Measurements from ENCODE around the gene SLAMF7. TPM values are rescaled to one million over a fixed set of nuclear protein-coding genes. Genes with fewer than 3 reads are reported as not detected.

The SLAMF7 gene
- polyA plus RNA-seq, 4 donors = 1.8 to 12.2 (median 3.7) TPM

DNA sequence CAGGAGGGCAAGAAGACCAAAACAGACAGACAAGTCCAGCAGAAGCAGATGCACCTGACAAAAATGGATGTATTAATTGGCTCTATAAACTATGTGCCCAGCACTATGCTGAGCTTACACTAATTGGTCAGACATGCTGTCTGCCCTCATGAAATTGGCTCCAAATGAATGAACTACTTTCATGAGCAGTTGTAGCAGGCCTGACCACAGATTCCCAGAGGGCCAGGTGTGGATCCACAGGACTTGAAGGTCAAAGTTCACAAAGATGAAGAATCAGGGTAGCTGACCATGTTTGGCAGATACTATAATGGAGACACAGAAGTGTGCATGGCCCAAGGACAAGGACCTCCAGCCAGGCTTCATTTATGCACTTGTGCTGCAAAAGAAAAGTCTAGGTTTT is 14.5 kb downstream of the SLAMF7 start:
- Histone ChIP-seq H3K27ac (ENCODE audit: low read depth in 1 of 3, low read length in 2 of 3) (no peak overlapping the region), H3K4me1 (ENCODE audit: control insufficient read depth in 3 of 3, insufficient read depth in 2 of 3, low read depth in 1 of 3, low read length in 2 of 3) (no peaks in the 10 kb centered on the region), H3K36me3 (ENCODE audit: control insufficient read depth in 3 of 3, insufficient read depth in 2 of 3, low read depth in 1 of 3, low read length in 3 of 3) (no peaks in the 10 kb centered on the region), H3K9me3 (ENCODE audit: control insufficient read depth in 2 of 2, insufficient read depth in 1 of 2, low read depth in 1 of 2, low read length in 1 of 2) (no peaks in the 10 kb centered on the region), H3K27me3 (ENCODE audit: control insufficient read depth in 3 of 3, insufficient read depth in 3 of 3, low read length in 3 of 3) (peaks cover 0 to 17% (median 0%) of the 10 kb centered on the region in 3 donors), H3K4me3 (ENCODE audit: low read depth in 1 of 3, low read length in 3 of 3) (no peak overlapping the region)
- DNase-seq (no peak), FAIRE-seq (no peak)

DNA sequence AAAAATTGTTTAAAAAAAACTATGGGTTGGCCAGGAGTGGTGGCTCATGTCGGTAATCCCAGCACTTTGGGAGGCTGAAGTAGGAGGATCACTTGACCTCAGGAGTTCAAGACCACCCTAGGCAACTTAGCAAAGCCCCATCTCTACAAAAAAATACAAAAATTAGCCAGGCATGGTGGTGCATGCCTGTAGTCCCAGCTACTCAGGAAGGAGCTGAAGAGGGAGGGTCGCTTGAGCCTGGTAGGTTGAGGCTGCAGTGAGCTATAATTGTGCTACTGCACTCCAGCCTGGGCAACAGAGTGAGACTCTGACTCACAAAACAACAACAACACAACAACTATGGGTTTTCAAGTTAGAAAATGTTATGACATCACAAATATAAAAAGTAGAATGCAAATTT is 16.4 kb downstream of the SLAMF7 start:
- Histone ChIP-seq H3K27ac (ENCODE audit: low read depth in 1 of 3, low read length in 2 of 3) (no peak overlapping the region), H3K4me3 (ENCODE audit: low read depth in 1 of 3, low read length in 3 of 3) (no peak overlapping the region), H3K4me1 (ENCODE audit: control insufficient read depth in 3 of 3, insufficient read depth in 2 of 3, low read depth in 1 of 3, low read length in 2 of 3) (no peaks in the 10 kb centered on the region), H3K27me3 (ENCODE audit: control insufficient read depth in 3 of 3, insufficient read depth in 3 of 3, low read length in 3 of 3) (peaks cover 0 to 9% (median 0%) of the 10 kb centered on the region in 3 donors), H3K9me3 (ENCODE audit: control insufficient read depth in 2 of 2, insufficient read depth in 1 of 2, low read depth in 1 of 2, low read length in 1 of 2) (no peaks in the 10 kb centered on the region), H3K36me3 (ENCODE audit: control insufficient read depth in 3 of 3, insufficient read depth in 2 of 3, low read depth in 1 of 3, low read length in 3 of 3) (no peaks in the 10 kb centered on the region)
- FAIRE-seq (no peak), DNase-seq (no peak)
- 87 to 92% (median 91%) methylated on average over 2 of the region's 2 CpGs for WGBS, 3 donors

DNA sequence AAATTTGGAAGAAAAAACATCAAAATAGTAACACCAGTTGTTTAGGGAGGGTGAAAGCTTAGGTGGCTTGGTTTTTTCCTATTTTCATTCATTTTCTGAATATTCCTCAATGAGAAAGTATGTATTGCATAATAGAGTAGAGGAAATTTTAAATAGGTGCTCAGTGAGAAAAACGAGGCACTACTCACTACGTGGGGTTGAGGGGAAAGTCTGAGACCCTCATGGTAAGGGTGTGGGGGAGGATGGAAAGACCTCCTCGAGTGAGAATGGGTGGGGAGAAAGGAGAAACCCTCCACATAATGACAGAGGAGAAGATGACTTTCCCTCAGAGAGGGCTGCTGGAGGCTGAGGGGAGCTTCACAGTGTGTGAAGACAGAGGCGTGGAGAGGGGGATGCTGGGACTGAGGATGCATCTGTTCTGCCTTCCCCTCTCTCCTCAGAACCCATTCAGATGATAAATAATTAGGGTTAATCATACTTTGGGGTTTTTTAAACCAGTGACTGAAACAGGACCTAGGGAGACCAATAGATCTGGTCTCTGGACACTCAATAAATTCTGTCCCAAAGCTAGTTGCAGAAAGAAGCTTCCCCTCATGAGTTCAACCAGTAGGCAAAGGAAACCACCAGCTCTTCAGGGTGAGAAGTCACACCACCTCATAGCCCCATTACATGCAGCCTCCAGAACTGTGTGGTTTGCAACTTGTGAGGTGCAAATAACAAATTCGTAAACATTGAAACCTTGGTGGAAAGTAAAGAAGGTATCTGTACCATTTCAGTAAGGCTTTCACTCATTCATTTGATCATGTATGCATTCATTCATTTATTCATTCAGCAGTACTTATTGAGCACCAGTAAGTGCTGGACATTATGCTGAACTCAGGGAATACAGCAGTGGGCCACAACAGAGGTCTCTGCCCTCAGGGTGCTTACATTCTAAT is 17.1 kb downstream of the SLAMF7 start:
- Histone ChIP-seq H3K36me3 (ENCODE audit: control insufficient read depth in 3 of 3, insufficient read depth in 2 of 3, low read depth in 1 of 3, low read length in 3 of 3) (no peaks in the 10 kb centered on the region), H3K9me3 (ENCODE audit: control insufficient read depth in 2 of 2, insufficient read depth in 1 of 2, low read depth in 1 of 2, low read length in 1 of 2) (no peaks in the 10 kb centered on the region), H3K4me1 (ENCODE audit: control insufficient read depth in 3 of 3, insufficient read depth in 2 of 3, low read depth in 1 of 3, low read length in 2 of 3) (no peaks in the 10 kb centered on the region), H3K27ac (ENCODE audit: low read depth in 1 of 3, low read length in 2 of 3) (peak overlapping the region in 2 of 3 donors; percentile 68 to 74), H3K27me3 (ENCODE audit: control insufficient read depth in 3 of 3, insufficient read depth in 3 of 3, low read length in 3 of 3) (peaks cover 0 to 6% (median 0%) of the 10 kb centered on the region in 3 donors), H3K4me3 (ENCODE audit: low read depth in 1 of 3, low read length in 3 of 3) (no peak overlapping the region)
- no peak for FAIRE-seq
- 61 to 71% (median 61%) methylated on average over 5 of the region's 5 CpGs for WGBS, 3 donors
- peak in 1 of 2 donors; percentile 58 for DNase-seq

DNA sequence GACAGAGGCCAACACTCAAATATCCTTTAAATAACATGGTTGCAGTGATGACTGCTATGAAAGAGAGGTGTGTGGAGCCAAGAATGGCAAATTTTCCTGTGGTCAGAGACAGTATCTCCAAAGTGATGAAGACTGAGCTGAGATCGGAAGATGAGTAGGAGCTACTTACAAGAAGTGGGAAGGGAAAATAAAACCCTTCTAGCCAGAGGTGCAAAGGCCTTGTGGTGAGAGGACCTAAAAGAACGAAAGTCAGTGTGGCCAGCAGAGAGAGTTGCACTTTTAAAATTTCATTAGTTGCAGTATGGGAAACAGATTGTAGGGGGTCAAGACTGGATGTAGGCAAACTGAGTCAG is 17.8 kb downstream of the SLAMF7 start:
- WGBS, 3 donors = 66 to 86% (median 78%) methylated on average over 2 of the region's 2 CpGs
- FAIRE-seq (no peak), DNase-seq (no peak)
- H3K9me3 ChIP-seq (ENCODE audit: control insufficient read depth in 2 of 2, insufficient read depth in 1 of 2, low read depth in 1 of 2, low read length in 1 of 2) = no peaks in the 10 kb centered on the region
- H3K27me3 ChIP-seq (ENCODE audit: control insufficient read depth in 3 of 3, insufficient read depth in 3 of 3, low read length in 3 of 3) = peaks cover 0 to 4% (median 0%) of the 10 kb centered on the region in 3 donors
- H3K4me3 ChIP-seq (ENCODE audit: low read depth in 1 of 3, low read length in 3 of 3) = no peak overlapping the region
- H3K36me3 ChIP-seq (ENCODE audit: control insufficient read depth in 3 of 3, insufficient read depth in 2 of 3, low read depth in 1 of 3, low read length in 3 of 3) = no peaks in the 10 kb centered on the region
- H3K27ac ChIP-seq (ENCODE audit: low read depth in 1 of 3, low read length in 2 of 3) = peak overlapping the region in 2 of 3 donors; percentile 68 to 74
- H3K4me1 ChIP-seq (ENCODE audit: control insufficient read depth in 3 of 3, insufficient read depth in 2 of 3, low read depth in 1 of 3, low read length in 2 of 3) = no peaks in the 10 kb centered on the region

DNA sequence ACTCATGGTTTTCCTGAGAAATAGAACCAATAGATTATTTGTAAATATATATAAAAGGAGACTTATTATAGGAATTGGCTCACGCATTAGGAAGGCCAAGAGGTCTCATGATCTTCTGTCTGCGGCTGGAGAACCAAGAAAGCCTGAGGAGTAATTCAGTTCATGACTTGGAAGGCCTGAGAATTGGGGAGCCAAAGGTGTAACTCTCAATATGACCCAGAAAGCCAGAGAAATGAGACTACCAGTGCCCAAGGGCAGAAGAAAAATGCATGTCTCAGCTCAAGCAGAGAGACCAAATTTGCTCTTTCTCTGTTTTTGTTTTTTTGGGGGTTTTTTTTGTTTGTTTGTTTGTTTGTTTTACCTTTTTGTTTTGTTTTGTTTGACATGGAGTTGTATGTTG is 19.5 kb downstream of the SLAMF7 start:
- H3K27ac ChIP-seq (ENCODE audit: low read depth in 1 of 3, low read length in 2 of 3) = no peak overlapping the region
- no peak overlapping the region for H3K4me3 ChIP-seq (ENCODE audit: low read depth in 1 of 3, low read length in 3 of 3)
- FAIRE-seq (no peak), DNase-seq (no peak)
- H3K27me3 ChIP-seq (ENCODE audit: control insufficient read depth in 3 of 3, insufficient read depth in 3 of 3, low read length in 3 of 3) = no peaks in the 10 kb centered on the region
- H3K4me1 ChIP-seq (ENCODE audit: control insufficient read depth in 3 of 3, insufficient read depth in 2 of 3, low read depth in 1 of 3, low read length in 2 of 3) = no peaks in the 10 kb centered on the region
- 93 to 95% (median 94%) methylated on average over 2 of the region's 2 CpGs for WGBS, 3 donors
- no peaks in the 10 kb centered on the region for H3K36me3 ChIP-seq (ENCODE audit: control insufficient read depth in 3 of 3, insufficient read depth in 2 of 3, low read depth in 1 of 3, low read length in 3 of 3)
- no peaks in the 10 kb centered on the region for H3K9me3 ChIP-seq (ENCODE audit: control insufficient read depth in 2 of 2, insufficient read depth in 1 of 2, low read depth in 1 of 2, low read length in 1 of 2)

DNA sequence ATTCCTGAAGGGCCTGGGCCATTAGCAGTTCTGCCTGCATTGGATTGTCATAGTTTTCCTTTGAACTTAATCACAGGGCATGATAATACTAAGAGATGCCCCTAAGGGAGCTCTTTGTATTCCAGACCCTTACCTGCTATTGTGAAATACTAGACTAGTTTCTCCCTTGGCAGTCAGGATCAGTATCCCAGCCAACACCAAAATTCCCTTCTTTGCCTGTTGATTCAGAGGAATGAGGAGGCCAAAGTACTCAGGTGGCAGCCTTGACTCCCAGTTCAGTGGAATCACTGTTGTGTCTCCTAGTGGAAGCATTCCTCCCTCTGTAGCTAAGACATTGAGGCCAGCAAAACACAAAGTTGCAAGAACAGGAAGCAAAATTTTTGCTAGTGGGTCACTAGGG is 20.7 kb downstream of the SLAMF7 start:
- Histone ChIP-seq H3K27me3 (ENCODE audit: control insufficient read depth in 3 of 3, insufficient read depth in 3 of 3, low read length in 3 of 3) (no peaks in the 10 kb centered on the region), H3K27ac (ENCODE audit: low read depth in 1 of 3, low read length in 2 of 3) (no peak overlapping the region), H3K9me3 (ENCODE audit: control insufficient read depth in 2 of 2, insufficient read depth in 1 of 2, low read depth in 1 of 2, low read length in 1 of 2) (no peaks in the 10 kb centered on the region), H3K4me3 (ENCODE audit: low read depth in 1 of 3, low read length in 3 of 3) (no peak overlapping the region), H3K4me1 (ENCODE audit: control insufficient read depth in 3 of 3, insufficient read depth in 2 of 3, low read depth in 1 of 3, low read length in 2 of 3) (no peaks in the 10 kb centered on the region), H3K36me3 (ENCODE audit: control insufficient read depth in 3 of 3, insufficient read depth in 2 of 3, low read depth in 1 of 3, low read length in 3 of 3) (no peaks in the 10 kb centered on the region)
- no peak for FAIRE-seq
- no peak for DNase-seq

DNA sequence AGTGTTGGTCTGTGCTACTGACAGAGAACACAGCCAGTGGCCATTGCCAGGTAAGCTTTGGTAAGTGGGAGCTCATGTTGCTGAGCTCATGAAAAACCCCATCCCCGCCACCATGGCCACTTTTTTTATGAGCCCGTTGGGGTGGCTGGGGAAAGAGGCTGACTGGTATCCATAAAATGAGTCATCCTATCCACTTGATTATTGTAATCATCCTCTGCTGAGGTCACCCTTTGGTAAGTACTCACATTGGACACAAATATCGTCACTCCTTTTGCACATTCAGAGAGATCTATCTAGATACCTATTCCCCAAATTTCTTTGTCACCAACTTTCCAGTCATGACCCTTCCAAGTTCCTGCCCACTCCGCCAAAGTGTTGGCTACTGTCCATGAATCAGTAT is 22.0 kb downstream of the SLAMF7 start:
- Histone ChIP-seq H3K36me3 (ENCODE audit: control insufficient read depth in 3 of 3, insufficient read depth in 2 of 3, low read depth in 1 of 3, low read length in 3 of 3) (no peaks in the 10 kb centered on the region), H3K4me3 (ENCODE audit: low read depth in 1 of 3, low read length in 3 of 3) (no peak overlapping the region), H3K4me1 (ENCODE audit: control insufficient read depth in 3 of 3, insufficient read depth in 2 of 3, low read depth in 1 of 3, low read length in 2 of 3) (no peaks in the 10 kb centered on the region), H3K9me3 (ENCODE audit: control insufficient read depth in 2 of 2, insufficient read depth in 1 of 2, low read depth in 1 of 2, low read length in 1 of 2) (no peaks in the 10 kb centered on the region), H3K27me3 (ENCODE audit: control insufficient read depth in 3 of 3, insufficient read depth in 3 of 3, low read length in 3 of 3) (no peaks in the 10 kb centered on the region), H3K27ac (ENCODE audit: low read depth in 1 of 3, low read length in 2 of 3) (no peak overlapping the region)
- no peak for FAIRE-seq
- WGBS, 3 donors = 76 to 83% (median 77%) methylated on average over 4 of the region's 4 CpGs
- no peak for DNase-seq

DNA sequence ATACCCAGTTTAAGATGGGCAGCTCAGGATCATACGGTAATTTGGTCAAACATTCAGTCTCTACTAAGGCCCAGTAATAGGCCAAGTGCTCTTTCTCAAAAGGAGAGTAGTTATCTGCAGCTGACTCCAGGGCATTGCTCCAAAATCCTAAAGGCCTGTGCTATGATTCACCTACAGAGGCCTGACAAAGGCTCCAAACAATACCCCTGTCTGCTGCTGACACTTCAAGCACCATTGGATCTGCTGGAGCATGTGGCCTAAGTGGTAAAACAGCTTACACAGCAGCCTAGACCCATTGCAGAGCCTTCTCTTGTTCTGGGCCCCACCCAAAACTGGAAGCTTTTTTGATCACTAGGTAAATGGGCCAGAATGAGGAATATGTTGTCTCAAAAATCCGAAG is 22.8 kb downstream of the SLAMF7 start:
- 89 to 95% (median 90%) methylated on average over 2 of the region's 2 CpGs for WGBS, 3 donors
- no peaks in the 10 kb centered on the region for H3K9me3 ChIP-seq (ENCODE audit: control insufficient read depth in 2 of 2, insufficient read depth in 1 of 2, low read depth in 1 of 2, low read length in 1 of 2)
- no peak overlapping the region for H3K4me3 ChIP-seq (ENCODE audit: low read depth in 1 of 3, low read length in 3 of 3)
- DNase-seq (no peak), FAIRE-seq (no peak)
- no peak overlapping the region for H3K27ac ChIP-seq (ENCODE audit: low read depth in 1 of 3, low read length in 2 of 3)
- no peaks in the 10 kb centered on the region for H3K4me1 ChIP-seq (ENCODE audit: control insufficient read depth in 3 of 3, insufficient read depth in 2 of 3, low read depth in 1 of 3, low read length in 2 of 3)
- no peaks in the 10 kb centered on the region for H3K27me3 ChIP-seq (ENCODE audit: control insufficient read depth in 3 of 3, insufficient read depth in 3 of 3, low read length in 3 of 3)
- H3K36me3 ChIP-seq (ENCODE audit: control insufficient read depth in 3 of 3, insufficient read depth in 2 of 3, low read depth in 1 of 3, low read length in 3 of 3) = no peaks in the 10 kb centered on the region

DNA sequence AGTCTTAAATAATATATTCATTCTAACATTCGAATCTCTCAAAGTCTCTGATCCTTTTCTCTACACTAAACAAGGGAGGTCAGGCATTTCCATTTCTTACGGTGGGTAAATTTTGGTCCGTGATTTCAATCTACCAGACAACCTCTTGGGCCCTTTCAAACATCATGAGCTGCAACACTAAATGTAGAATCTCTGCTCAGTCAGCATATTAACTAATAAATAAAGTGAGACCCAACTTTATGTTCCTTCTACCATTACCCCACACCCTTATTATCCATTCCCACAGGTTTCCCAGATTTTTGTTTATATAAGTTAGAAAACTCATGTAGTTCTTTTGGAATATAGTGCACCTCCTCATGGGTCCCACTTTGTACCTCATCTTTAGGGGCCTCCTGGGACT is 24.9 kb downstream of the SLAMF7 start:
- WGBS, 3 donors = 87 to 92% (median 90%) methylated on average over 3 of the region's 3 CpGs
- no peak overlapping the region for H3K4me3 ChIP-seq (ENCODE audit: low read depth in 1 of 3, low read length in 3 of 3)
- no peaks in the 10 kb centered on the region for H3K27me3 ChIP-seq (ENCODE audit: control insufficient read depth in 3 of 3, insufficient read depth in 3 of 3, low read length in 3 of 3)
- H3K9me3 ChIP-seq (ENCODE audit: control insufficient read depth in 2 of 2, insufficient read depth in 1 of 2, low read depth in 1 of 2, low read length in 1 of 2) = no peaks in the 10 kb centered on the region
- no peak for FAIRE-seq
- no peak for DNase-seq
- H3K4me1 ChIP-seq (ENCODE audit: control insufficient read depth in 3 of 3, insufficient read depth in 2 of 3, low read depth in 1 of 3, low read length in 2 of 3) = no peaks in the 10 kb centered on the region
- no peak overlapping the region for H3K27ac ChIP-seq (ENCODE audit: low read depth in 1 of 3, low read length in 2 of 3)
- no peaks in the 10 kb centered on the region for H3K36me3 ChIP-seq (ENCODE audit: control insufficient read depth in 3 of 3, insufficient read depth in 2 of 3, low read depth in 1 of 3, low read length in 3 of 3)
